GM18498 (cell line): ENCODE data around the gene POLR2F.
"Not testable (repeated sequence)": the region's sequence is repeated elsewhere in the genome, so short reads cannot be mapped to it uniquely, and the experiment has no call there.

ENCODE experiments used
- ATAC-seq: cut with Tn5 transposase; IDR thresholded peaks from one replicate; pipeline ENCODE4 v1.9.1; 2021; ENCODE audit warnings: mild to moderate bottlenecking, moderate library complexity; ENCODE audit not compliant: unreplicated experiment

POLR2F gene

GRCh38 chr22:37925330-37925729 is 28.2 kb upstream of the POLR2F start:
- no peak for ATAC-seq

DNA sequence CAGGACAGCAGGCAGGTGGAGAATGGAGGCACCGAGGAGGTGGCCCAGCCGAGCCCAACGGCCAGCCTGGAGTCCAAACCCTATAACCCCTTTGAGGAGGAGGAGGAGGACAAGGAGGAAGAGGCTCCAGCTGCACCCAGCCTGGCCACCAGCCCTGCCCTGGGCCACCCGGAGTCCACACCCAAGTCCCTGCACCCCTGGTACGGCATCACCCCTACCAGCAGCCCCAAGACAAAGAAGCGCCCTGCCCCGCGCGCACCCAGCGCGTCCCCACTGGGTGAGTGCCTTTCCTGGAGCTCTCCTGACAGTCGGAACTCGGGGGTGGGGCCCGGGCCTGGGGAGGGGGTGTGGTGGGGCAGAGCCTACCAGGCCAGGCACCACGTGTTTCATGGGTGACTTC is 27.7 kb upstream of the POLR2F start:
- no peak for ATAC-seq

DNA sequence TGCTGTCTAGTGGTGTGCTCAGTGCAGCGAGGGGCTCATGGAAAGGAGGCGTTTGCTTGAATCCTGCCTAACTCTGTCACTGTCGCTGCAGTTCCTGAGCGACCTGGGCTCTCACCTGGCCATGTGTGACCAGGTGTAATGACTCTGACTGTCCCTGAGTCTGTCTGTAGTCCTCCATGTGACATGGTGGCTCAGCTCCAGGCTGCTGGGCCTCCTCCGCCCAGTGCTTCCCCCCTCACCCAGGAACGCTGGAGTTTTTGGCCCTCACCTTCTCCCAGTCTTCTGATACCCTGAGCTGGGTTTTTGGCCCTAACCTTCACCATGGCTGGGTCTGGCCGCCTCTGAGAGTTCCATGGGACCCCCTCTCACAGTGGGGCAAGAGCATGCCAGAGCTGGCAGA is 27.1 kb upstream of the POLR2F start:
- no peak for ATAC-seq

- ATAC-seq = no peak
Measured at GRCh38 chr22:37926771-37927636, 26.5 kb upstream of the POLR2F start.

- ATAC-seq = no peak
Measured at GRCh38 chr22:37927637-37927936, 25.9 kb upstream of the POLR2F start.

GRCh38 chr22:37929390-37929789 is 24.1 kb upstream of the POLR2F start:
- ATAC-seq = no peak

- no peak for ATAC-seq
Measured at GRCh38 chr22:37930270-37930951, 23.1 kb upstream of the POLR2F start.

- no peak for ATAC-seq
Measured at GRCh38 chr22:37930952-37931440, 22.5 kb upstream of the POLR2F start.

GRCh38 chr22:37931893-37932389 is 21.6 kb upstream of the POLR2F start:
- ATAC-seq = no peak

DNA sequence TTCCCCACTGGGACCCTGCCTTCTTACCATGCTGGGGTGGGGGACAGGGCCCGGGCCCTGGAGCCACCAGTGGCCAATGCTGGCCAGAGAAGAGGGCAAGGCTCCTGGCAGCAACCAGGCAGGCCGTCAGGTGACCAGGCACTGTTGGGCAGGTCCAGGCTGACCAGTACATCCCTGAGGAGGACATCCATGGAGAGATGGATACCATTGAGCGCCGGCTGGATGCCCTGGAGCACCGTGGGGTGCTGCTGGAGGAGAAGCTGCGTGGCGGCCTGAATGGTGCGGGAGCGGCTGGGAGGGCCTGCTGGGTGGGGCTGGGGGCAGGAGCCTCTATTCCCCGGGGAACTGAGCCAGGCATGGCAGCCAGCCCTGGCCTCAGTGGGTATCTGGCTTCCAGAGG is 21.1 kb upstream of the POLR2F start:
- ATAC-seq = no peak

GRCh38 chr22:37932821-37933578 is 20.5 kb upstream of the POLR2F start:
- ATAC-seq = no peak

DNA sequence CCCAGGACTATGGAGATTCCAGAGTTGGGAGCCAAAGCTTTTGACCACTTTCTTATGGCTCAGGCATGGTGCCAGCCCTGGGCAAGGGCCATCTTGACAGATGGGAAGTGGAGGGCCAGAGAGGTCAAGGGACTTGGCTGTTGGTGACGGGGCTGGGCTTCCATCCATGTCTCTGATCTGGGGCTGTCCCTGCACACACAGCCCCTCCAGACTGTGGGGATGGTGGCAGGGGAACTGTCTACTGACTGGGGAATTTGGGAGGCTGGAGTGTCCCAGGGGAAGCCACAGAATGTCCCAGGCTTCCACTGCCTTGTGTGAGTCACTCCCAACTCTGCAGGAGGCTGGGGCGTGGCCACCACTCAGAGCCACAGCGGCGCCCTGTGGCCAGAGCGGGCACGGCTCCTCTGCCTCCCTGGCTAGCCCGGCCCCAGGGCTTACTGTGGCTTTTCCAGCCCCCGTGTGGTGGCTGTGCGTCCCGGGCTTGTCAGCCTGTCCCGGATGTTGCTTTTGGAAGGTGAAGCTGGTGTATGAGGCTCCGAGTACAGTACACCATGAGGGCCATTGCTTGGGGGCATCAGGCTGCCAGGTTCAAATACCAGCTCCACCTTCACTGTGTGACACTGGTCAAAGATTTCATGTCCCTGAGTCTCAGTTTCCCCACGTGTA is 19.7 kb upstream of the POLR2F start:
- ATAC-seq = peak; percentile 87

DNA sequence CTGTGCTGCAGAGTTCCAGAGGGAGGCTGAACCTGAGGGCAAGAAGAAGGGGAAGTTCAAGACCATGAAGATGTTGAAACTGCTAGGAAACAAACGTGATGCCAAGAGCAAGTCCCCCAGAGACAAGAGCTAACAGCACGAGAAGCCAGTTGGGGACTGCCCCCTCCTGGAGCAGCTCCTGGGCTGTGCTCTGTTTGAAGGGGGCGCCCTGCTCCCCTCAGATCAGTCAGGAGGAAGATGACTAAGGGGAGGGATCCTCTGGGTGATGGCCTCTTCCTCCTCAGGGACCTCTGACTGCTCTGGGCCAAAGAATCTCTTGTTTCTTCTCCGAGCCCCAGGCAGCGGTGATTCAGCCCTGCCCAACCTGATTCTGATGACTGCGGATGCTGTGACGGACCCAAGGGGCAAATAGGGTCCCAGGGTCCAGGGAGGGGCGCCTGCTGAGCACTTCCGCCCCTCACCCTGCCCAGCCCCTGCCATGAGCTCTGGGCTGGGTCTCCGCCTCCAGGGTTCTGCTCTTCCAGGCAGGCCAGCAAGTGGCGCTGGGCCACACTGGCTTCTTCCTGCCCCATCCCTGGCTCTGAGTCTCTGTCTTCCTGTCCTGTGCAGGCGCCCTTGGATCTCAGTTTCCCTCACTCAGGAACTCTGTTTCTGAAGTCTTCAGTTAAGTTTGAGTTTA is 12.7 kb upstream of the POLR2F start:
- no peak for ATAC-seq

GRCh38 chr22:37942133-37942532 is 11.4 kb upstream of the POLR2F start:
- no peak for ATAC-seq

- no peak for ATAC-seq
Measured at GRCh38 chr22:37943136-37943824, 10.2 kb upstream of the POLR2F start.

DNA sequence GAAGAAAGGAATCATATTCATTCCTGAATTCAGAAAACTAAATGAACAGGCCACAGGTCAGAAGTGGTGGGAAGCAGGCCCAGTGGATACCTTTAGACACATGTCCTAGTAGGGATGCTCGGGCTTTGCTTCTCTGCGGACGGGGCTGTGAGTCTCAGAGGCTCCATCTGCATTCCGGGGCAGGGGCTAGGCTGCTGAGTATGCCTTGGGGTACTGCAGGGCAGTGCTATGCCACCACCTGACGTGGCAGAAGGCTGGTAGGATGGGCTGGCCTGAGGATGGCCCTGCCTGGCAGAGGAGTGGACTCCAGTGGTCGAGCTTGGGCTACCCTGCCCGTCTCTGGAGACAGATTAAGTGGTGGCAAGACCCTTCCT is 9.7 kb upstream of the POLR2F start:
- no peak for ATAC-seq

DNA sequence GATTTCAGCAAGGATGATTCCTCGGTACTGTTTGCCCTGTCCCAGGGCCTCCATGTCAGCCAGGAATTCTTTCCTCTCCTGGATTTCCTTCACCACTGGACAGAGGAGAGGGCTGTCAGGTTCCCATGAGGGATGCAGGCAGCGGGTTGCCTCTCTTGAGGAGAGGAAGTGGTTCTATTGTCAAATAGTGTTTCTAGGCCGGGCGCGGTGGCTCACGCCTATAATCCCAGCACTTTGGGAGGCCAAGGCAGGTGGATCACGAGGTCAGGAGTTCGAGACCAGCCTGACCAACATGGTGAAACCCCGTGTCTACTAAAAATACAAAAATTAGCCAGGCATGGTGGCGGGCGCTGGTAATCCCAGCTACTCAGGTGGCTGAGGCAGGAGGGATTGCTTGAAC is 9.1 kb upstream of the POLR2F start:
- not testable (repeated sequence) for ATAC-seq

DNA sequence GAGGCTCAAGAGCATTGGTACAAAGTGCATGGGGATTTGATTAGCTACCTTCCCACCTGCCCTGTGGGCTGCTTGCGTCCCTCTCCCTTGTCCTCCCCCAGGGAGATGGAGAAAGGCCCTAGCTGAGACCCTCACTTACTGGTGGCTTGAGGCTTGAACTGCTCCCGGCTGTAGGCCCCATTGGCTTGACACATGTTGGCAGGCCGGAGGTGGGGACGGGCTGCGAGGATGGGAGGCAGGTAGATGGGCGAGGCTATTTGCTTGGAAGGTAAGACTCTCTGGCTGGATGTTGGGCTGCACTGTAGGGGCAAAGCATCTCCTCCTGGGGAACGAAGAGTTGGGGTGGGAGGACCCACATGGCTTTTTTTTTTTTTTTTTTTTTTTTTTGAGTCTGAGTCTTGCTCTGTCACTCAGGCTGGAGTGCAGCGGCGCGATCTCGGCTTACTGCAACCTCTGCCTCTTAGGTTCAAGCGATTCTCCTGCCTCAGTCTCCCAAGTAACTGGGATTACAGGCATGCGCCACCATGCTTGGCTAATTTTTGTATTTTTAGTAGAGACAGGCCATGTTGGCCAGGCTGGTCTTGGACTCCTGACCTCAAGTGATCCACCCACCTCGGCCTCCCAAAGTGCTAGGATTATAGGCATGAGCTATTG is 6.2 kb upstream of the POLR2F start:
- not testable (repeated sequence) for ATAC-seq

DNA sequence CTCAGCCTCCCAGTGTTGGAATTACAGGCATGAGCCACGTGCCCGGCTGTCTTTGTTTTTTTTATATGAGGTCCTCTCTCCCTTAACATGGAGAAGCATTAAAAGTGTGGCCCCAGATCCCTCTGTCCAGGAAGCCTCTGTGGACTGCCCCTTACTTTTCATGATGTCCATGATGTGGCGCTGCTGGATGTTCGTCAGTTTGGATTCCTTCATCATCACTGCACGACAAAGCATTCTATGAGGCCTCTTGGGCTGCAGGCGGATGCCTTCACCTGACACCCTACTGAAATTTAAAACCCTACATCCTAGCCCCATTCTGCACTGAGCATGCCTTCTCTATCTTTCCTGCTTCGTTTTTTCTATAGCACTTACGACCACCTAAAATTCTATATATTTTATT is 2.2 kb upstream of the POLR2F start:
- no peak for ATAC-seq
